Globus pallidus (tissue), 1 donor: ENCODE data around the gene ZBTB20.

Experiments used
- DNase-seq: peaks from one replicate; pipeline ENCODE4 v3.0.0-alpha.2; 2015; ENCODE audit warnings: low spot score

ZBTB20 gene

DNA sequence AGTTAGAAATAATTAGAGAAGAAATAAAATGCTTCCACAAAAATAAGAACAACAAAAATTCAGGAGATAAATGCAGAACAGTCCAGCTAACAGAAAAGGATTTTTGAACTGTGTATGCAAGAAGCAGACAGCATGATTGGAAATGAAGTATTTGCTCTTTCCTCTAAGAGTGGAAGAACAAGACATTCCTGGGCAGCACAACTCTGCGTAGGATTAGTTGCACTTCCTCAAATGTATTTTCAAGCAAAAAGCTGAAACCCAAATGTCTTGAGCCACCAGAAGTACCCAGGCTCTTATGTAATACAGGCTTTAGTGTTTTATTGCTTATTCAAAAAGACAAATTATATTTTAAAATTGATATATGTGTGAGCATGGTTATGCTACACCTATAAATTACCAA, 127.2 kb downstream of the ZBTB20 start:
- DNase-seq = no peak

- no peak for DNase-seq
Observed at GRCh38 chr3:115018694-115019093, 128.4 kb downstream of the ZBTB20 start.

GRCh38 chr3:115007966-115008365, 139.1 kb downstream of the ZBTB20 start:
- no peak for DNase-seq

GRCh38 chr3:115004201-115005140, 142.6 kb downstream of the ZBTB20 start:
- peak; percentile 67 for DNase-seq

DNA sequence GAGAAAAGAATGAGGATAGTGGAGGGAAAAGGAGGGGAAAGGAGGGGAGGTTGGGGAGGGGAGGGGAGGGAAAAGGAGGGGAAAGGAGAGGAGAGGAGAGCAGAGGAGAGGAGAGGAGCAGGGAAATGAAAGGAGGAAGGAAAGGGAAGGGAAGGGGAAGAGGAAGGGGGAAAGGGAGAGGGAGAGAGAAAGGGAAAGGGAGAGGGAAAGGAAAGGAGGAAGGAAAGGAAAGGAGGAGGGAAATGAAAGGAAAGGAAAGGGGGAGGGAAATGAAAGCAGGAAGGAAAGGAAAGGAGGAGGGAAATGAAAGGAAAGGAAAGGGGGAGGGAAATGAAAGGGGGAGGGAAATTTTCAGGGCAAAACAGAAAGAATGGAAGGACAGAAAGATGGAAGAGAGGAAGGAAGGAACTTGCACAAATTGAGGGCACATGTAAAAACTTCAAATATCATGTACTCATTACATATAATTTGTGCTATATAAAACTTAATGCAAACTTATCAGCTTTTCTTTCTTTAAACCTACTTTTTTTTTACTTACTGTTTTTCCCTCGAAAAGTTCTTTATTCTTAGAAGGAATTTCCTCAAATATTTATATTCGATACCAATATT, 148.0 kb downstream of the ZBTB20 start:
- no peak for DNase-seq

DNA sequence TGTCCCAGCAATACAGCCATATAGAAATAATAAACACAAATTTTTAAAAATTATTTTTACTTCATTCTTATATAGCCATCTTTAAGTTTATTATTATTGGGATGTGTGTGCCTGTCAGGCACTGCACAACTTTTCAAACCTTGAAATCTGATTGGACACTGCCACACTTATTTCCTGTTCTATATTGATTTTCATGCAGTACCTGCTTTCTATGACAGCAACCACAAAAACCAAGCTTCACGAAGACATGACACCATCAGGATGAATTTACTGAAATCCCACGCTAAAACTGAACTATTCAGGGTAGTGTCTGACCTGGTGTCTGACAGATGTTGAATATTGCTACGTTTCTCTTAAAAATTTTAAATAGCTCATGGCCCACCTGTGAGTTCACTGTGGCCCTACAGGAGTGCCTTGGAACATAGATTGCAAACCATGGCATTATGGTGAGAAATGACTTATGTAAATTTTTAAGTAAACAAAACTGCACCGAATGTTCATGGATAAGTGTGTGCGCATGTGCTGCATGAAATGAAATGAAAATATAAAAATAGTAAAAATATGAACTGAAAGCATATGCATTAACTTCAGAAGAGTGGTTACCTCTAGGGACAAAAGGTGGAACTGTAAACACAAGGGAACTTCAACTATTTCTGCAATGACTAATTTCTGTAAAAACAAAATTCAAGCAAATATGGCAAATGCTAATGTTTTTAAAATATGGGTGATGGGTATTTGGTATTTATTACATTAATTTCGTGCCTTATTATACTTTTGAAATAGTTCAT, 152.3 kb downstream of the ZBTB20 start:
- DNase-seq = no peak

DNA sequence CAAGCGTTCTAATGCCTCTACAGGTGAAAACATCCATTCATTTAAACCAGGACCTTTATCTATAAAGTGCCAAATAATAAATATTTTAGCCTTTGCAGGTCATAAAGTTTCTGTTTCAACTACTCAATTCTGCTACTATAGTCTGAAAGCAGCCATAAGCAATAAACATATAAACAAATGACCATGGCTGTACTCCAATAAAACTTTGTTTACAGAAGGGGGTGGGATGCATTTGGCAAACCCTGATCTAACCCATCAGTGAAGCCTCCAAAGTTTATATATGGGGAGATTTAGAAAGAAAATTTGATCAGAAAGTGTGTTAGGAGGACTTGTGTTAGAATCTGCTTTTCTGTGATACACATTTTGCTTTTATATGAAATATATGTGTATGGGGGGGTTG, 161.3 kb downstream of the ZBTB20 start:
- DNase-seq = no peak

GRCh38 chr3:114983248-114983647, 163.8 kb downstream of the ZBTB20 start:
- no peak for DNase-seq

DNA sequence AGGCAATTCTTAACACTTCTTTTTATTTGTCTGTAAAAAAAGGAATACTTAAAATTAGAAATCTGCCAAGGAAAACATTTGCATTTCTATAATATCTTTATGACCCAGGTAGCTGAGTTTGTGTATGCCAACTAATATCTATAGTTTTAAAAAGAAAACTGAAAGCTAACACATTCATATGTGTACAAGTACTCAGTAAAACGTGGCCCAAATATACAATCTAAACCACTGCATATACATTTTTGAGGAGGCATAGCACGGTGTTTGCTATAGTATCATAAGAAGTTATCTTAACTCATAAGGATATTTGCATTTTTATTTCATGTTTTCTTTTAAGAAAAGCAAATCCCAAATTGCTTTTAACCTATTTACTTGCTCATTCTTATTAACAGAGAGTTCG, 172.7 kb downstream of the ZBTB20 start:
- no peak for DNase-seq

- DNase-seq = peak; percentile 31
Observed at GRCh38 chr3:114973536-114973935, 173.6 kb downstream of the ZBTB20 start.

GRCh38 chr3:114967168-114967567, 179.9 kb downstream of the ZBTB20 start:
- DNase-seq = no peak

- DNase-seq = no peak
Observed at GRCh38 chr3:114962189-114962588, 184.9 kb downstream of the ZBTB20 start.

DNA sequence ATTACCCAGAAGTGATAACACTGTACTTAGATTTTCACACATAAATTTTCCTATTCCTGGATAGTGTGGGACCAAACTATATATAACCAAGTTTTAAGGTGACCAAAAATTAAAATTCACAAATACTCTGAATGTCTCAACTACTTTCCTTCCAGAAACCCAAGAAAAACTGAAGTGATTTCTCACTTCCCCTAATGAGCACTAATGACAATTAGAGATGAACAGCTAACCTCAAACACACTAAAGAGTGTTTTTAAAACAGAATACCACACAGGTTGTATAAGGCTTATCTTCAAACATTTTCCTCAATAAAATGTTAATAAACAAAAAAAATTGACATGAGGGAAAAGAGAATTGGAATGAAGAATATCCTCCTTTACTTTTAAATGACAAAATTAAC, 188.2 kb downstream of the ZBTB20 start:
- no peak for DNase-seq

DNA sequence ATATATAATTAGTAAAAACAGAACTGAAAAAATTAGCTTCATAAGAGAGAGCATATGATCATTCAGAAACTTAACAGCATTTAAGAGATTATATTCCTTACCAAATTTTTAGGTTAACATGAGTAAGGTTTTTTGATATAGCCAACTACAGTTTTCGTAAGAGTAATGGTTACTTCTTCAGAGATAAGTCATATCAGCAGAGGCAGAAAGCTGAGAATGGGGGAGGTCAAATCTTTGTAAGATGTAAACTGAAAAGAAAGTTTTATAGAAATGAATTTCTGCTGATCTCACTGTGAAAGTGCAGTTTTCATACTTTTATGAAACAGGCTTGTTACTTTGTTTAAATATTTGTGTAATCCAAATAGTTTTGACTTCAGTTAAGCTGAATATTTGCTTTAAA, 193.3 kb downstream of the ZBTB20 start:
- DNase-seq = no peak

DNA sequence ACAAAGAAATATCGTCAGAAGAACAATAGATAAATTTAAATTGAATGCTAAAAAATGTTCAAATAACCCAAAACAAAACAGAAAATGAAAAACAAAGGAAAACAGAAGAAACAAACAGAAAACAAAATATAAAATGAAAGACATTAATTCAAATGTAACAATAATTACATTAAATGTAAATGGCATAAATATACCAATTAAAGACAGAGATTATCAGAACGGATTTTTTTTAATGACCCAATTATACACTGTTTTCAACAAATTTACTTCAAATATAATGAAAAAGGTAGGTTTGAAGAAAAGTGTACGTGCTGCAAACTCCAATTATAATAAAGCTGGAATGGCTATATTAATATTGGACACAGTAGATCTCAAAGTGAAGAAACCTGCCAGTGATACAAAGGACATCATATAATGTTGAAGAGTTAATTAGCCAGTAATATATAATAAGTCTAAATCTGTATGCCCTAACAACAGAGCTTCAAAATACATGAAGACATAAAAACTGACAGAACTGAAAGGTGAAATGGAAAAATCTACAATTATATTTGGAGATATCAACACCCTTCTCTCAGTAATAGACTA, 193.8 kb downstream of the ZBTB20 start:
- DNase-seq = no peak

GRCh38 chr3:114942773-114943172, 204.3 kb downstream of the ZBTB20 start:
- DNase-seq = no peak

- DNase-seq = no peak
Observed at GRCh38 chr3:114941626-114942309, 205.3 kb downstream of the ZBTB20 start.

DNA sequence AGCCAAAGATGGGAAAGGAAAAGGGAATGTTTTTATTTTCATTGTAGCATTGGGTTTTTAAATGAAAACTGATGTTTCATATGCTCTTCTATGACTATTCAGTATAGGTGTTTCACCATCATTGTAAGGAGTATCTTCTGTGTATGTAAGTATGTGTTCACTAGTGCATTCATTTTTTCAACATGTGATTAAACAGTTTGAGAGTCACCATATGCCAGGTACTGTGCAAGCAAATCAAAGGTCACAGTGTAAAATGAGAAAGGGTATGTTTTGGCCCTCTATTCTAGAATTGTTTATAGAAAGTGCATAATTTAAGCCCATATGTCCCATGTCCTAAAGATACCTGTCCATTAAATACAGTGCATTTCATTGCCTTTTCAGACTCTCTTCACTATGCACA, 207.2 kb downstream of the ZBTB20 start:
- no peak for DNase-seq

- DNase-seq = no peak
Observed at GRCh38 chr3:114933407-114933806, 213.7 kb downstream of the ZBTB20 start.

GRCh38 chr3:114929971-114930732, 216.9 kb downstream of the ZBTB20 start:
- DNase-seq = no peak
